HG02798 (cell line): ENCODE measurements around the gene CLDN6.
A peak's percentile ranks its signal among the peaks of the same experiment; 100 is the strongest.

Experiments used
- ATAC-seq: cut with Tn5 transposase; IDR thresholded peaks from one replicate; pipeline ENCODE4 v1.9.1; 2021; ENCODE audit warnings: mild to moderate bottlenecking; ENCODE audit not compliant: unreplicated experiment, poor library complexity

CLDN6 gene

DNA sequence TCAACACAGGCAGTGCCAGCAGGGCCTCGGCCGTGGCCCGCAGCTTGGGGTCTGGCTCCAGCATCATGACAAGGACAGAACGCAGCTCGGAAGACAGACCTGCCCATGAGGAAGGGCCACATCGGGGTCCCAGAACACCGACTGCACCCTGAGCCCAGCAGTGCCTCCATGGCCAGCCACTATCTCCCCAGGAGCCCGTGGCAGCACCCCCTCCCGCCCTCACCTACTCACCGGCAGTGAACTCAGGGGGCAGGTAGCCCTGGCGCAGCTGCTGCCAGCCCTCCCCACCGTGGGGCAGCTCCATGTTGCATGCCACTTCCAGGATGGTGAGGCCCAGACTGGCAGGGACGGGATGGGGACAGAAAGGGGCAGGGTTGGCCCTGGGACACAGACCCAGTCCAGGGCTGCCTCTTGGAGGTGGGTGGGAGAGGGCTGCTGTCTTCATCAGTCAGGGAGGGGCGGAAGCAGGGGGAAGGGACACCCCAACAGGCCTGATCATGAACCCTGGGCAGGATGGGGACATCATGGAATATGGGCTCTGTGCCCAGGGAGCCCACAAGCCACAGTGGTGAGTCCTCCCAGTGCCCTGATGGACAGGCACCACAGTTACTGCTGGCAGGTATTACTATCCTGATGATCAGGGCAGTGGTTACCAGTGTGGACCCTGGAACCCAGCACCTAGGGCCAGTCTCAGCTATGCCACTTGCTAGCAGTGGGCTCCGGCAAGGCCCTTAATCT lies 43.5 kb downstream of the CLDN6 start:
- ATAC-seq = no peak

DNA sequence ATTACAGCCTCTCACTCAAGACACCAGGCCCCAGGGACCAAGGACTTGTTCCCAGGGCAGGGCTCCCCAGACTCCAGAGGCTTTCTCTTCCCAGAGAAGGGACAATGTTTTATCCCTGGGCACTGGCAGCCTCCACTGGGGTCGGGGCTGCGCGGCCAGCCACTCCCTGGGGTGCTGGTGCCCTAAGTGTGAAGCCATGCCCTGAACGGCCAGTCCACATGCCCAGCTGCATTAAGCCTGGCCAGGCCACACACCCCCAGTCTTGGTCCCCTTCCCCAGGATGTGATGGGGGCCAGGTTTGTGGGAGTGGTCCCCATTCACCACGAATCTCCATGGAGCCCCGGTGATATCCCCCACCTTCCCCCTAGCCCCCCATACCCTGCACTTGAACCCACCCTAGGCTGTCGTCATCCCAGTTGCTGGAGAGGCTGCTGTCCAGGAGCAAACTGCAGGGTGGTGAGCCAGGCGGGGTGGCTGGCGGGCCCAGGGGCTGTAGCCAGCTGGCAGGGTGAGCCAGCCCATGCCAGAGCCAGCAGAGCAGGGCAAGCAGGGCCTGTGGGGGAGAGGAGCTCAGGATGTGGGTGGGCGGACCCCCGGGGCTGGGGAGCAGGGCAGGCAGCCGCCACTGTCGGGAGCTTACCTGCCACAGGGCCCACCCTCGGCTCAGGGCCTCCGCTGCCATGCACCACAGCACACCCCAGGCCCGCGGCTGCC lies 44.2 kb downstream of the CLDN6 start:
- ATAC-seq = no peak

DNA sequence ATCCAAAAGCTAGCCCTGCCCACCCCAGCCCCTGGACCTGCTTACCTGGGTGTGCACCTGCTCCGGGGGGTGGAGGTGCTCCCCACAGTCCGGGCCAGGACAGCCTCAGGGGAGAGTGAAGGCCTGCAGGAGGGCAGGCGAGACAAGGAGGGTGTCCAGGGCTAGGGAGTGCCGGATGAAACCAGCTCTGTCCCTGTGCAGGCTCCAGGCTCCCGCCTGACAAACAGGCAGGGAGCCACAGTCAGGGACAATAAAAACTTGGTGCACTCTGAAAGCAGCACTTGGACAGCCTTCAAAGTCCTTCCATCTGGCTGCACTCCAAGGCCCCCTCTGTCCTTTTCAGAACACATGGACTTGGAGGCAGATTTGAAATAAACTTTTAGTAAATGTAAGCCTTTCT lies 44.9 kb downstream of the CLDN6 start:
- ATAC-seq = no peak

DNA sequence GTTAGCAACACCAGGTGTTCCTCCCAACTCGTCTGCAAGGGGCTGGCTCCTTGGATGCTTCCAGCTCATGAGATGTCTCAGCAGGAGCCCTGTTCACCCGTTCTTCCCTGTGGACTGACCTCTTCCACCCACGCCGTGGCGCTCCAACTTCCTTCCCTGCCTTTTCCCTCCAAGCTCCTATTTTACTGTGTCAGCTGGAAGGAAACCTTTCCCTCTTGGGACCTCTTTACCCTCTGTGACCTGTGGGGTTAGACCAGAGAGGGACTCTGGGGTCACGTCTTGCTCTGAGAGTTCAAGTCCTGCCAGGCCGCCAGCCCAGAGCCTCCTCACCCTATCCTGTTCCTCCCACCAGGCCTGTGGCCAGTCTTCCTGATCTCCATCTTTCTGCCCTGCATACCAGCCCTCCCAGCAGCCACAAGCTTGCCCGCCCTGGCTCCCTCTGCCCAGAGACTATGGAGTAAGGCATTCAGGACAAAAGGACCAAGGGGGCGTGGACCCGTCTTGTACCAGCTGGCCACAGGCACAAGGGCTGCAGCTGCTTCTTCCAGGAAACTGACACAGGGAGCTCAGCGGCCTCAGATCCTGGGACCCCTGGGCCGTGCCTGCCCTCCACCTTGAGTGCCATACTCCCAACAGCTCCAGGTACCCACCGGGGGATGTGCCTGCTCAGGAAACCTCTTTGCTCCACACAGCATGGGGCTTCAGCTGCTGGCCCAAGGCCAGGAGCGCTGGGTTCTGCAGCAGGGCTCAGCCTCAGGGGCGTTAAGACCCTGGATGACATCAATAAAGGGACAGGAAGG lies 45.8 kb downstream of the CLDN6 start:
- no peak for ATAC-seq

DNA sequence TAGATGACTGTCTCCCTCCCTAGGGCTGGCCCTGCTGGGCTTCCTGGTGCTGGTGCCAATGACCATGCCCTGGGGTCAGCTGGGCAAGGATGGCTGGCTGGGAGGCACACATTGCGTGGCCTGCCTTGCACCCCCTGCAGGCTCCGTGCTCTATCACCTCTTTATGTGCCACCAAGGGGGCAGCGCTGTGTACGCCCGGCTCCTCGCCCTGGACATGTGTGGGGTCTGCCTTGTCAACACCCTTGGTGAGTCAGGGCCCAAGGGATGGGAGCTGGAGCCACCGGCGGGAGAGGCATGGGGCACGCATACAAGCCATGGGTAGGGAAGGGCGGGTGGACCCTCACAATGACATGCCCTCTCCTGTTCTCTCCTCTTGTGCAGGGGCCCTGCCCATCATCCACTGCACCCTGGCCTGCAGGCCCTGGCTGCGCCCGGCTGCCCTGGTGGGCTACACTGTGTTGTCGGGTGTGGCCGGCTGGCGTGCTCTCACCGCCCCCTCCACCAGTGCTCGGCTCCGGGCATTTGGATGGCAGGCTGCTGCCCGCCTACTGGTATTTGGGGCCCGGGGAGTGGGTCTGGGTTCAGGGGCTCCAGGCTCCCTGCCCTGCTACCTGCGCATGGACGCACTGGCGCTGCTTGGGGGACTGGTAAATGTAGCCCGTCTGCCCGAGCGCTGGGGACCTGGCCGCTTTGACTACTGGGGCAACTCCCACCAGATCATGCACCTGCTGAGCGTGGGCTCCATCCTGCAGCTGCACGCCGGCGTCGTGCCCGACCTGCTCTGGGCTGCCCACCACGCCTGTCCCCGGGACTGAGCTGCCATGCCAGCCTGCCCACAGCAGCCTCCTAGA lies 46.6 kb downstream of the CLDN6 start:
- ATAC-seq = no peak

DNA sequence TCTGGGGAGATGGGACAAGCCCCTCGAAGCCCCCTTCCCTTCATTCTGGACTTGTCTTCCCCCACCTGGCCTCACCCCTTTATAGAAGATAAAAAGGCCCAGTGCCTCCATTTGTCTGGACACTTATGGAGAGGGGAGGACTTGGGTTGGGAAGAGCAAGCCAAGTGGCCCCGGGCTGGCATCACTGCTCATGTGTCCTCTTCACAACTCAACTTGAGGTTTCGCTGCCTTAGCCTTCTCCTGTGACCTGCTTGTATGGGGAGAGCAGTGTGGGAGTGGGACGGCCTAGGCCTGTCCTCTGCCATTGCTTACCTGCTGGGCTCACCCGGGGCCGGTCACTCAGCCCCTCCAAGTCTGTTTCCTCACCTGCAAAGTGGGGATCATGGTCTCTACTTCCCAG lies 47.4 kb downstream of the CLDN6 start:
- ATAC-seq = no peak

DNA sequence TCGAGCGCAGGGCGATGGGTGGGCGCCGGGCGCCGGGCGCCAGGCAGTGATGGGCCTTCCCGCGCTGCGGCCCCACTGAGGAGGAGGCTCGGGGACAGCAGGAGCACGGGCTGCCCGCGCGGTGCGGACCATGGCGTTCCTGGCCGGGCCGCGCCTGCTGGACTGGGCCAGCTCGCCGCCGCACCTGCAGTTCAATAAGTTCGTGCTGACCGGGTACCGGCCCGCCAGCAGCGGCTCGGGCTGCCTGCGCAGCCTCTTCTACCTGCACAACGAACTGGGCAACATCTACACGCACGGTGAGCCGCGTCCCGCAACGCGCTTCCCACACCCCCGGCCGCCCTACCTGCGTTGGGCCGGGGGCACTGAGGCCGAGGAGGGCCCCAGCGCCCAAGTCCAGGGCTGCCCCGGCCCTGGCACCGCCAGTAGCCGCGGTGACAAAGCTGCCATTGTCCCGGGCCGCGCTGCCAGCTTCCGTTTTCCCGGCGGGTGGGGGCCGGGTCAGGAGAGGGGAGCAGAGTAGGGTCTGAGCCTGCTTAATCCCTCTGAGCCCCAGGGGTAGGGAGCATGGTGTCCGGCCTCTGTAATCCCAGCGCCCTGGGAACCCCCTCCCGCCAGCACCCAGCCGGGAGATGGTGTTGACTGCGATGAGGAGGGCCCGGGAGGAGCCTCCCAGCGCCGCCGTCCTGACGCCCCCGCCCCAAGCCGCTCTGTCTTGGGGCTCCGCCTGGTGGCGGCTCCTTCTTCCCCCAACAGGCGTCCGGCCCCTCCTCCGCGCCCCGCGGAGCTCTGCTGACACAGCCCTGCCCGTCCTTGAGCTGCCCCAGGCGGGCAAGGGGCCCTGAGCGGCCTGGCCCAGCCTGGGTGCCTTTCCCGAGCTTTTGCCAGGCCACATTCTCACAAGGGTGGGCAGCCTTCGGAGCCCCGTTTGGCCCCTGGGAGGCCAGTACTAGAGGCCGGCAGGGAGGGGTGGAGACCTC lies 48.1 kb downstream of the CLDN6 start:
- peak; percentile 41 for ATAC-seq

DNA sequence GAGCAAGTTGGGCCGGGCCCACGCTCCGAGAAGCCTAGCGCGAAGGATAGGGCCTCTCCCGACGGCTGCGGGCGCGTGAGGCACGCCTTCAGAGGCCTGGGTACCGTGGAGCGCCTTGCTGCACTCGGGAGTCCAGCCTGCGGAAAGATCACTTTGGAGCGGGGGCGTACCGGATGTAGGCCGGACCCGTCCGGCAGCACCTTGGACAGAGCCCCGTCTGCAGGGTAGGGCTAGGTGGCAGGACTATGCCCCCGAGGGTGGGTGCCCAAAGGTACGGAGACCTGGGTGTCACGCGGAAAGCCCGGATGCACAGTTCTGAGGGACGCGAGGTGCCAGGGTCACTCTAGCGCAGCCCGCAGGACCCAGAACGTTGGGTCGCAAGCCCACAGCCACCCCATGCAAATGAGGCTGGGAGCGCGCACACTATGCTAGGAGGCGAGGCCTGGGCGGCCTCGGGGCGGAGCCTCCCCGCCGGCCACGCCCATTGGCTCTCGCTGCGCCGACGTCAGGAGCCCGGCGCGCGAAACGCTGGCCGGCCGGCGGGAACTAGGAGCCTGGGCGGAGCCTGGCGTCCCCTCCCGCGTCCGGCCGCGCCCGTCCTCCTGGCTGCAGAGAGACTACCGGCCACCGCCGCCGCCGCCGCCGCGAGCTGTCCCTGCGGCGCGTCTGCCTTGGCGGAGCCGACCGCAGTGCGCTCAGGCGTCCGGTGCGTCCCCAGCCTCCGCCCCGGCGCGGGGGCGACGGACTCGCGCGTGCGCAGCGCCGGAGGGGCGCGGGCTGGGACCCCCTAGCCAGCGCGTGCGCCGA lies 49.0 kb downstream of the CLDN6 start, which contains the start of gene PAQR4:
TSS of gene PAQR4 (plus strand) at position 611 of the 807 bp plus-strand sequence. CDS start 327 bp downstream, outside the sequence.
- peak; percentile 81 for ATAC-seq

DNA sequence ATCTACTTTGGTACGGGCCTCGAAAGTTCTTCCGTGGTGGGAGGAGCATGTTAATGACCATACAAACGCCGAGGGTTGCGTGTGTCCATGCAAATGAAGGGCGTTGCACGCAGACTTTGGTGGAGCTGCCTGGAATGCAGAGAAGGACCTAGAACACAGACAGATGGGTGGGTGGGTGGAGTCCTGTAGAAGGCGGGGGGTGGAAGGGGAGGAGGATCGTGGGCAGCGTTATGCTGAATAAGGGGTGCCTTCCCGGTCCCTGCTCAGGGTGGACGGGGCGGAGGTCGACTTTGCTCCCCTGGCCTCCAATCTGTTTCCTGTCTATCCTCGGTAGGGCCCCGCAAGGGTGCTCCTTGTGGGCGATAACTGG lies 49.6 kb downstream of the CLDN6 start:
- ATAC-seq = no peak

DNA sequence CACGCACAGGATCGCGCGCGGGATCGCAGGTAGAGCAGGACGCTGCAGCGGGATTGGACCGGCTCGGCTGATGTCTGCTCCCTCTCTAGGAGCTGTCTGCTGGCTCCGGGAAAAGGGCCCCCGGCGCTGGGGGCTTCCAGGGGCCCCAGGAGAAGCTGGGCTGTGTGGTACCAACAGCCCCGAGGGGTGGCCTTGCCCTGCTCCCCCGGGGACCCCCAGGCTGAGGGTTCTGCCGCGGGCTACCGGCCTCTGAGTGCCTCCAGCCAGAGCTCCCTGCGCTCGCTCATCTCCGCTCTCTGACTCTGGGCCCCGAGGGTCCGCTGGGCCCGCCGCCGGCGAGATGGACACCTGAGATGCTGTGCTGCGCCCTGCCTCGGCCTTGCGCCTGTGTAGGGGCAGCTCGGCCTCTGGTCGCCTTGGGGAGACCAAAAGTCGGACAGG lies 50.2 kb downstream of the CLDN6 start:
- ATAC-seq = no peak

DNA sequence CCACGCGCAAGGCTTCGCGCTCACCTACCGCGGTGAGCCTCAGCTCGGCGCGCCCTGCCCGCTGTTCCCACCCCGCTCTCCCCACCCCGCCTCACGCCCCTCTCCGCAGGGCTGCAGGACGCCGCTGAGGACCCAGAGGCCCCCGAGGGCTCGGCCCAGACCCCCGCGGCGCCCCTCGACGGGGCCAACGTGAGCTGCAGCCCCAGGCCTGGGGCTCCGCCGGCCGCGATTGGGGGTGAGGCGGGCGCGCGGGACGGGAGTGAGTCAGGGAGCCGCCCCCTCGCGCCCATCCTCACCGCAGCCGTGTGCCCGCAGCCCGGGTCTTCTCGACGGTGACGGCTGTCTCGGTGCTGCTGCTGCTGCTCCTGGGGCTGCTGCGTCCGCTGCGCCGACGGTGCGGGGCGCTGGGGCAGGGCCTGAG lies 50.8 kb downstream of the CLDN6 start:
- no peak for ATAC-seq

DNA sequence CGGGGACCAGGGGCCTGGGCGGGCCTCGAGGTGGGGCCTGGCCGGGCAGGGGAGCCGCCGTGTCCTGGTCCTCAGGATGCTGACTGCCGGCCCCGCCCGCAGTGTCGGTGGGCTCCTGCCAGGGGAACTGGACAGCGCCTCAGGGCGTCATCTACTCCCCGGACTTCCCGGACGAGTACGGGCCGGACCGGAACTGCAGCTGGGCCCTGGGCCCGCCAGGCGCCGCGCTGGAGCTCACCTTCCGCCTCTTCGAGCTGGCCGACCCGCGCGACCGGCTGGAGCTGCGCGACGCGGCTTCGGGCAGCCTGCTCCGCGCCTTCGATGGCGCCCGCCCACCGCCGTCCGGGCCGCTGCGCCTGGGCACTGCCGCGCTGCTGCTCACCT lies 51.2 kb downstream of the CLDN6 start:
- ATAC-seq = no peak

DNA sequence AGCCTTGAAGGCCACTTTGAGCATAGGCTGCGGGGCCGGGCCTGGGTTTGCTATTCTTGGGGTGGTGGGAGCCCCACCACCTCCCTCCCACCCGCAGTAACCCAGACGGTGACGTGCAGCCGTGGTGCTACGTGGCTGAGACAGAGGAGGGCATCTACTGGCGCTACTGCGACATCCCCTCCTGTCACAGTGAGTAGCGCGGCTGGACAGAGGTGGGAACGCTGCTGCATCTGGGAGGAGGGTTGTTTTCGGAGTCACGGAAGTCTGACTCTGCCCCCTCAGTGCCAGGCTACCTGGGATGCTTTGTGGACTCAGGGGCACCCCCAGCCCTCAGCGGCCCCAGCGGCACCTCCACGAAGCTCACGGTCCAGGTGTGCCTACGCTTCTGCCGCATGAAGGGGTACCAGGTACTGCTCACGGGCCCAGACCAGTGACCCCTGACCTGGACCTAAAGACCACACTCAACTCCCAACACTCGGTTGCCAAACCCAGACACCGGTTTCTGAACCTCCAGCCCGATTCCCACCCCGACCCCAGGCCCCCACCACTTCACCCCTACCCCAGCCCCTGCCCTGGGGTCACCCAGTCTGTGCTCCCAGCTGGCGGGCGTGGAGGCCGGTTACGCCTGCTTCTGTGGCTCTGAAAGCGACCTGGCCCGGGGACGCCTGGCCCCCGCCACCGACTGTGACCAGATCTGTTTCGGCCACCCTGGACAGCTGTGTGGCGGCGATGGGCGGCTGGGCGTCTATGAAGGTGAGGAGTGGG lies 51.8 kb downstream of the CLDN6 start:
- no peak for ATAC-seq
